Gastrocnemius medialis (tissue), 4 donors: ENCODE results near the gene PDE3B. TPM values are rescaled to one million over a fixed set of nuclear protein-coding genes. Genes with fewer than 3 reads are reported as not detected.

ENCODE experiments used
- ATAC-seq, 2 donors: fragments of 150-250 bp; one replicate each; pipeline ENCODE4 v1.9.1; 2016
- DNase-seq, 2 donors: peaks; one replicate each; pipeline ENCODE4 v3.0.0-alpha.2; 2019
- H3K27ac ChIP-seq, 4 donors: fragments of 200-600 bp; sonication (generic); 1 replicate in 1 of 4; 2 replicates in 3 of 4; pipeline ENCODE4 v1.5.1; 2016 to 2018; ENCODE audit warnings: mild to moderate bottlenecking in 2 of 4, moderate library complexity in 1 of 4
- H3K27me3 ChIP-seq, 3 donors: fragments of 200-600 bp; sonication (generic) in 2 of 3; 1 replicate in 1 of 3; 2 replicates in 2 of 3; pipeline versions ENCODE4 v1.5.1 to v1.6.0; 2016 to 2019; ENCODE audit warnings: mild to moderate bottlenecking in 1 of 3, moderate library complexity in 1 of 3
- H3K36me3 ChIP-seq, 2 donors: fragments of 200-600 bp; sonication (generic) in 1 of 2; one replicate each; pipeline ENCODE4 v1.5.1; 2017 to 2018
- H3K4me1 ChIP-seq, 2 donors: fragments of 200-600 bp; sonication (generic) in 1 of 2; one replicate each; pipeline ENCODE4 v1.5.1; 2016 to 2017; ENCODE audit warnings: mild to moderate bottlenecking in 2 of 2
- H3K4me3 ChIP-seq, 4 donors: fragments of 200-600 bp; sonication (generic) in 3 of 4; 1 replicate in 1 of 4; 2 replicates in 3 of 4; pipeline ENCODE4 v1.5.1; 2016 to 2019; ENCODE audit warnings: mild to moderate bottlenecking in 2 of 4
- H3K9me3 ChIP-seq, 3 donors: fragments of 200-600 bp; sonication (generic) in 2 of 3; 1 replicate in 1 of 3; 2 replicates in 2 of 3; pipeline ENCODE4 v1.5.1; 2016 to 2019
- CTCF ChIP-seq, 5 experiments: fragments of 450-650 bp in 3 of 5; fragments of 200-600 bp in 2 of 5; sonication (generic) in 2 of 5; IDR thresholded peaks in 4 of 5; conservative IDR thresholded peaks in 1 of 5; 1 replicate in 4 of 5; 2 replicates in 1 of 5; pipeline ENCODE4 v1.5.1; 2016 to 2019; ENCODE audit warnings: antibody characterized with exemption in 5 of 5, mild to moderate bottlenecking in 3 of 5, moderate library complexity in 3 of 5
- POLR2A ChIP-seq, 2 donors: fragments of 450-650 bp; IDR thresholded peaks; one replicate each; pipeline ENCODE4 v1.6.1; 2017; ENCODE audit warnings: antibody characterized with exemption in 2 of 2, mild to moderate bottlenecking in 2 of 2, moderate library complexity in 2 of 2
- in situ Hi-C, 4 donors: fragments of 200-750 bp; cut with MboI; loops; one replicate each; pipeline versions ENCODE4 v1.15.0 to v1.8.0; 2017; ENCODE audit warnings: low sequenced_read_pairs in 4 of 4
- intact Hi-C: fragments of 100-400 bp; cut with DNase I; formaldehyde crosslinking; loops from one replicate; pipeline ENCODE4 v1.15.1; 2023; ENCODE audit warnings: low total_unique reads
- total RNA-seq, 4 donors: library from RNA; depleted of rRNA; stranded (reverse); fragments of >200 nt; gene quantifications; one replicate each; pipeline versions ENCODE4 v1.1.0 to v1.2.3, GENCODE V29; 2016

Gene PDE3B
- total RNA-seq, 4 donors from 2014 or later: 0.39 to 1.1 (median 0.76) TPM

- no peak for ATAC-seq
- intact Hi-C loops: no loop called here
These were observed 251.3 kb downstream of the PDE3B start for GRCh38 chr11:14894657-14895598.

GRCh38 chr11:14898355-14898754, 254.8 kb downstream of the PDE3B start:
- H3K27ac ChIP-seq: no peak overlapping the region
- TF ChIP-seq POLR2A (IDR thresholded peaks at IDR 0.05): no peak
- TF ChIP-seq CTCF (IDR thresholded peaks at IDR 0.05 in 4 of 5, conservative IDR thresholded peaks at IDR 0.05 in 1 of 5): no peak
- peaks cover 0 to 4% (median 0%) of the 10 kb centered on the region in 3 donors for H3K27me3 ChIP-seq
- in situ Hi-C loops (loop anchor here (10.0 to 25.0 kb wide), 3 partner anchors 361 to 386 kb away; partner anchors contain the start of gene PSMA1 (in 3 of the 4)), intact Hi-C loops (no loop called here)
- ATAC-seq: no peak
- DNase-seq: no peak
- no peaks in the 10 kb centered on the region for H3K4me1 ChIP-seq
- H3K4me3 ChIP-seq: no peak overlapping the region
- H3K9me3 ChIP-seq: no peaks in the 10 kb centered on the region
- no peaks in the 10 kb centered on the region for H3K36me3 ChIP-seq

More at GRCh38 chr11:14894657-14895598, 251.3 kb downstream of the PDE3B start:
- Histone ChIP-seq H3K27ac (no peak overlapping the region), H3K9me3 (no peaks in the 10 kb centered on the region), H3K36me3 (no peaks in the 10 kb centered on the region), H3K4me1 (peaks cover 4 to 10% of the 10 kb centered on the region in 2 donors), H3K27me3 (no peaks in the 10 kb centered on the region), H3K4me3 (no peak overlapping the region)
- in situ Hi-C loops: loop anchor here (10.0 to 25.0 kb wide), 3 partner anchors 358 to 383 kb away; partner anchors contain the start of gene PSMA1 (in 3 of the 4)
- no peak for TF ChIP-seq CTCF (IDR thresholded peaks at IDR 0.05 in 4 of 5, conservative IDR thresholded peaks at IDR 0.05 in 1 of 5)
- no peak for TF ChIP-seq POLR2A (IDR thresholded peaks at IDR 0.05)
- DNase-seq: peak; percentile 19 to 27

DNA sequence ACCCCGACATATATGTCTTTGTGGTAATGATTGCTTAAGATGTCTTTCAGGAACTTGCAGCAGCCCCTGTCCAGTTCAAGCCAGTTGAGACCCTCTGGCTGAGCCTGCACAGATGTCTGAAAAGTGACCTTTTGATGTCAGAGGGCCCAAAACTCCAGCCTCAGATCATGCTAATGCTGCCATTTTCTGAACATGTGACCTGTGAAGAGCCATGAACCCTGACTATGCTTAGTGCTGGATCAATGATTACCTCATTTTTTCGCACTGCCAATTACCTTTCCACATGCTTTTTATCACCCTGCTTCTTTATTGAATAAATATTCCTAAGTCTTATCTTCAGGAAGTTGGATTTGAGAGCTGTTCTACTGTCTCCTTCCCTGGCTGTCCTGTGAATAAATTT, 255.3 kb downstream of the PDE3B start:
- no peak overlapping the region for H3K4me3 ChIP-seq
- intact Hi-C loops: no loop called here

More for the DNA sequence above, 255.3 kb downstream of the PDE3B start:
- H3K9me3 ChIP-seq: no peaks in the 10 kb centered on the region
- H3K27me3 ChIP-seq: peaks cover 0 to 10% (median 0%) of the 10 kb centered on the region in 3 donors
- no peaks in the 10 kb centered on the region for H3K36me3 ChIP-seq
- no peak for DNase-seq
- in situ Hi-C loops: loop anchor here (10.0 to 25.0 kb wide), 3 partner anchors 362 to 387 kb away; partner anchors contain the start of gene PSMA1 (in 3 of the 4)
- H3K4me1 ChIP-seq: no peaks in the 10 kb centered on the region
- TF ChIP-seq POLR2A (IDR thresholded peaks at IDR 0.05) (no peak), CTCF (IDR thresholded peaks at IDR 0.05 in 4 of 5, conservative IDR thresholded peaks at IDR 0.05 in 1 of 5) (no peak)
- ATAC-seq: no peak
- no peak overlapping the region for H3K27ac ChIP-seq
